C4-2B (cell line): Measurements from ENCODE around the gene TBL1Y.

Source experiments
- ZFX ChIP-seq: fragments of 450-650 bp; IDR thresholded peaks from 2 replicates; pipeline ENCODE4 v1.6.1; 2017
- TF ChIP-seq, protein P1 (sequence below): fragments of 450-650 bp; conservative IDR thresholded peaks from 2 replicates; pipeline ENCODE4 v1.5.1; 2017; ENCODE audit warnings: mild to moderate bottlenecking

- TF ChIP-seq, protein P1, sequence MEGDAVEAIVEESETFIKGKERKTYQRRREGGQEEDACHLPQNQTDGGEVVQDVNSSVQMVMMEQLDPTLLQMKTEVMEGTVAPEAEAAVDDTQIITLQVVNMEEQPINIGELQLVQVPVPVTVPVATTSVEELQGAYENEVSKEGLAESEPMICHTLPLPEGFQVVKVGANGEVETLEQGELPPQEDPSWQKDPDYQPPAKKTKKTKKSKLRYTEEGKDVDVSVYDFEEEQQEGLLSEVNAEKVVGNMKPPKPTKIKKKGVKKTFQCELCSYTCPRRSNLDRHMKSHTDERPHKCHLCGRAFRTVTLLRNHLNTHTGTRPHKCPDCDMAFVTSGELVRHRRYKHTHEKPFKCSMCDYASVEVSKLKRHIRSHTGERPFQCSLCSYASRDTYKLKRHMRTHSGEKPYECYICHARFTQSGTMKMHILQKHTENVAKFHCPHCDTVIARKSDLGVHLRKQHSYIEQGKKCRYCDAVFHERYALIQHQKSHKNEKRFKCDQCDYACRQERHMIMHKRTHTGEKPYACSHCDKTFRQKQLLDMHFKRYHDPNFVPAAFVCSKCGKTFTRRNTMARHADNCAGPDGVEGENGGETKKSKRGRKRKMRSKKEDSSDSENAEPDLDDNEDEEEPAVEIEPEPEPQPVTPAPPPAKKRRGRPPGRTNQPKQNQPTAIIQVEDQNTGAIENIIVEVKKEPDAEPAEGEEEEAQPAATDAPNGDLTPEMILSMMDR, result no peak
- no peak for TF ChIP-seq ZFX
Measured at GRCh38 chrY:7128211-7128610, 217.7 kb downstream of the TBL1Y start.
